HepG2 (cell line): ENCODE measurements around the gene NUCB1. TPM values are rescaled to one million over a fixed set of nuclear protein-coding genes. Genes with fewer than 3 reads are reported as not detected.

ENCODE experiments used
- AHR ChIP-seq: IDR thresholded peaks from 2 replicates; pipeline ENCODE4 v1.6.1; 2018; ENCODE audit warnings: missing genetic modification reagents, missing compliant biosample characterization
- ARID2 ChIP-seq: sonication (generic); formaldehyde crosslinking; IDR thresholded peaks from 2 replicates; pipeline ENCODE4 v1.8.1; 2022; ENCODE audit warnings: mild to moderate bottlenecking, missing genetic modification reagents, borderline replicate concordance
- CBX5 ChIP-seq: sonication (generic); formaldehyde crosslinking; IDR thresholded peaks from 2 replicates; pipeline ENCODE4 v1.4.0; 2020; ENCODE audit warnings: missing genetic modification reagents, borderline replicate concordance
- CENPBD1 ChIP-seq: sonication (generic); formaldehyde crosslinking; IDR thresholded peaks from 2 replicates; pipeline ENCODE4 v1.8.0; 2022; ENCODE audit warnings: missing genetic modification reagents, low read depth, mild to moderate bottlenecking, borderline replicate concordance
- ERF ChIP-seq: IDR thresholded peaks from 2 replicates; pipeline ENCODE4 v1.6.1; 2018; ENCODE audit warnings: missing biosample characterization, missing genetic modification reagents
- FOXK2 ChIP-seq: fragments of 450-650 bp; IDR thresholded peaks from 2 replicates; pipeline ENCODE4 v1.6.1; 2016
- GATAD1 ChIP-seq: IDR thresholded peaks from 2 replicates; pipeline ENCODE4 v1.6.1; 2016; ENCODE audit warnings: missing genetic modification reagents, missing compliant biosample characterization
- GLI4 ChIP-seq: sonication (generic); formaldehyde crosslinking; IDR thresholded peaks from 2 replicates; pipeline ENCODE4 v1.5.1; 2020; ENCODE audit warnings: missing genetic modification reagents, mild to moderate bottlenecking, moderate library complexity, borderline replicate concordance
- HNRNPL ChIP-seq: fragments of 200-400 bp; formaldehyde crosslinking; IDR thresholded peaks from 2 replicates; pipeline ENCODE4 v1.6.1; 2017; ENCODE audit warnings: mild to moderate bottlenecking, low read depth, low read length
- IKZF5 ChIP-seq: IDR thresholded peaks from 2 replicates; pipeline ENCODE4 v1.6.1; 2018; ENCODE audit warnings: missing genetic modification reagents, mild to moderate bottlenecking, missing compliant biosample characterization
- IRX3 ChIP-seq: sonication (generic); formaldehyde crosslinking; IDR thresholded peaks from 2 replicates; pipeline ENCODE4 v1.8.1; 2023; ENCODE audit warnings: mild to moderate bottlenecking, low read depth, missing genetic modification reagents, borderline replicate concordance
- KLF6 ChIP-seq: IDR thresholded peaks from 2 replicates; pipeline ENCODE4 v1.8.0; 2016; ENCODE audit warnings: missing biosample characterization, missing genetic modification reagents
- MED1 ChIP-seq: sonication (generic); formaldehyde crosslinking; IDR thresholded peaks from 2 replicates; pipeline ENCODE4 v1.4.0; 2020; ENCODE audit warnings: missing genetic modification reagents
- NCOA5 ChIP-seq: sonication (generic); formaldehyde crosslinking; IDR thresholded peaks from 2 replicates; pipeline ENCODE4 v1.4.0; 2020; ENCODE audit warnings: missing genetic modification reagents
- NFIB ChIP-seq: sonication (generic); formaldehyde crosslinking; IDR thresholded peaks from 2 replicates; pipeline ENCODE4 v1.9.0; 2021; ENCODE audit warnings: missing genetic modification reagents, mild to moderate bottlenecking, borderline replicate concordance
- NONO ChIP-seq, 2 experiments: fragments of 450-650 bp in 1 of 2; sonication (generic) in 1 of 2; formaldehyde crosslinking in 1 of 2; IDR thresholded peaks in 1 of 2; conservative IDR thresholded peaks in 1 of 2; 2 replicates each; pipeline versions ENCODE4 v1.6.1 to v1.8.0; 2017 to 2022; ENCODE audit warnings: mild to moderate bottlenecking in 1 of 2, missing genetic modification reagents in 1 of 2, moderate library complexity in 1 of 2
- RFX1 ChIP-seq: fragments of 450-650 bp; IDR thresholded peaks from 2 replicates; pipeline ENCODE4 v1.6.1; 2017
- SNAPC5 ChIP-seq: sonication (generic); formaldehyde crosslinking; IDR thresholded peaks from 2 replicates; pipeline ENCODE4 v1.8.1; 2023; ENCODE audit warnings: mild to moderate bottlenecking, missing genetic modification reagents, borderline replicate concordance
- UBTF ChIP-seq: sonication (generic); formaldehyde crosslinking; IDR thresholded peaks from 2 replicates; pipeline ENCODE4 v1.4.0; 2020; ENCODE audit warnings: mild to moderate bottlenecking, missing genetic modification reagents
- XRCC5 ChIP-seq: fragments of 200-400 bp; formaldehyde crosslinking; optimal IDR thresholded peaks from 2 replicates; pipeline ENCODE3; 2017; ENCODE audit warnings: mild to moderate bottlenecking, low read length
- ZIK1 ChIP-seq: sonication (generic); formaldehyde crosslinking; IDR thresholded peaks from 2 replicates; pipeline ENCODE4 v1.5.0; 2020; ENCODE audit warnings: mild to moderate bottlenecking, low read depth, missing genetic modification reagents, borderline replicate concordance
- ZNF660 ChIP-seq: sonication (generic); formaldehyde crosslinking; IDR thresholded peaks from 2 replicates; pipeline ENCODE4 v1.5.1; 2020; ENCODE audit warnings: mild to moderate bottlenecking, low read depth, missing genetic modification reagents, borderline replicate concordance
- ZNF7 ChIP-seq: IDR thresholded peaks from 2 replicates; pipeline ENCODE4 v1.6.1; 2016; ENCODE audit warnings: missing biosample characterization, missing genetic modification reagents
- ZNF75D ChIP-seq: sonication (generic); formaldehyde crosslinking; IDR thresholded peaks from 2 replicates; pipeline ENCODE4 v1.8.1; 2023; ENCODE audit warnings: missing genetic modification reagents, mild to moderate bottlenecking, borderline replicate concordance
- ZNF761 ChIP-seq: sonication (generic); formaldehyde crosslinking; conservative IDR thresholded peaks from 2 replicates; pipeline ENCODE4 v1.4.0; 2020; ENCODE audit warnings: mild to moderate bottlenecking, missing genetic modification reagents
- ZNF780A ChIP-seq: sonication (generic); formaldehyde crosslinking; IDR thresholded peaks from 2 replicates; pipeline ENCODE4 v1.8.0; 2022; ENCODE audit warnings: mild to moderate bottlenecking, missing genetic modification reagents, moderate library complexity
- polyA plus RNA-seq, 8 experiments: library from polyadenylated mRNA; depleted of rRNA in 3 of 8; stranded (reverse) in 7 of 8; unstranded in 1 of 8; fragments of >200 nt; fragmentation: Illumina TruSeq in 4 of 8; extraction: Trizol in 4 of 8; gene quantifications; 2 replicates each; pipeline versions ENCODE4 v1.2.1 to v1.2.3, GENCODE V29; 2011 to 2016; ENCODE audit warnings: low read depth in 4 of 8, missing spikeins in 1 of 8, mixed read lengths in 1 of 8; ENCODE audit not compliant: insufficient read depth in 1 of 8
- total RNA-seq, 5 experiments: library from RNA; depleted of rRNA; stranded (reverse); fragments of >200 nt; fragmentation: Illumina TruSeq; extraction: Trizol; gene quantifications; 2 replicates each; pipeline ENCODE4 v1.2.3, GENCODE V29; 2016; ENCODE audit warnings: low read depth in 1 of 5

The NUCB1 gene
- total and polyA plus RNA-seq, 2 of the 13 experiments (the other 11 are each of a cell fraction or from before 2014, with no cell fraction given) = 82.3 to 106 TPM

- TF ChIP-seq XRCC5 (peak; percentile 25), SNAPC5 (CRISPR knock-in tag) (0 out of 2 replicates have a peak, but pooled peaks have one; percentile 46), NFIB (0 out of 2 replicates have a peak, but pooled peaks have one; percentile 14), FOXK2 (no peak), RFX1 (no peak), UBTF (CRISPR knock-in tag) (peak; percentile 54; the same call in 1 of the 2 replicates), KLF6 (CRISPR knock-in tag) (no peak), ZNF660 (CRISPR knock-in tag) (no peak), GATAD1 (CRISPR knock-in tag) (peak; percentile 22; the same call in 1 of the 2 replicates), AHR (CRISPR knock-in tag) (0 out of 2 replicates have a peak, but pooled peaks have one; percentile 9), ARID2 (CRISPR knock-in tag) (peak; percentile 66; the same call in 1 of the 2 replicates), IRX3 (CRISPR knock-in tag) (peak; percentile 29; the same call in 1 of the 2 replicates), ZIK1 (0 out of 2 replicates have a peak, but pooled peaks have one; percentile 37), ZNF75D (CRISPR knock-in tag) (0 out of 2 replicates have a peak, but pooled peaks have one; percentile 17), CENPBD1 (CRISPR knock-in tag) (0 out of 2 replicates have a peak, but pooled peaks have one; percentile 32), IKZF5 (CRISPR knock-in tag) (0 out of 2 replicates have a peak, but pooled peaks have one; percentile 5), NCOA5 (CRISPR knock-in tag) (0 out of 2 replicates have a peak, but pooled peaks have one; percentile 57), ERF (no peak), ZNF7 (no peak), NONO (IDR thresholded peaks at IDR 0.05) (no peak), NONO (CRISPR knock-in tag; conservative IDR thresholded peaks at IDR 0.05) (peak; percentile 10; the same call in 1 of the 2 replicates), MED1 (CRISPR knock-in tag) (peak; percentile 30), GLI4 (CRISPR knock-in tag) (no peak; the same call in 1 of the 2 replicates), ZNF780A (CRISPR knock-in tag) (peak; percentile 77; the same call in 1 of the 2 replicates), CBX5 (CRISPR knock-in tag) (0 out of 2 replicates have a peak, but pooled peaks have one; percentile 27), HNRNPL (peak; percentile 89), ZNF761 (peak; percentile 12; the same call in 1 of the 2 replicates)
Observed at GRCh38 chr19:48965806-48966540, 65.9 kb downstream of the NUCB1 start (continued).
